ENCODE results near the gene TUT7.
A peak's percentile ranks its signal among the peaks of the same experiment; 100 is the strongest.
"Not testable (repeated sequence)": the region's sequence is repeated elsewhere in the genome, so short reads cannot be mapped to it uniquely, and the experiment has no call there.

Gene TUT7

DNA sequence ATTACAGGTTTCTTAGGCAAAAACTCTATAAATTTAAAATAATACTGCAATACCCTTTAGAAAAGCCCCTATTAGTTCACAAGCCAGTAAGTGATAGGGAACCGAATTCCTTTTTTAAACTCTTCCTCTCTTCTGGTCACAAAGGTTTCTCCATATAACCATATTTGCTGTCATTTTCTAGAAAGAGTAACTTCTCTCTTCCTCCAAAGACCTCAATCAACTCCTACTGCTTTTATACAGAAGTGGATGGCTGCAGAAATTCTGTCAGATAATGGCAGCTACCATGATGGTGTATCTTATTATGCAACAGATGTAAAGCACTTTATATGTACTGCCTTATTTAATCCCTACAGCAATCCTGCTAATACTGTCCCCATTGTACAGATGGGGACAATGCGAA lies 6.2 kb downstream of the TUT7 start:
- DNase-seq (ENCODE audit: low spot score) = no peak

DNA sequence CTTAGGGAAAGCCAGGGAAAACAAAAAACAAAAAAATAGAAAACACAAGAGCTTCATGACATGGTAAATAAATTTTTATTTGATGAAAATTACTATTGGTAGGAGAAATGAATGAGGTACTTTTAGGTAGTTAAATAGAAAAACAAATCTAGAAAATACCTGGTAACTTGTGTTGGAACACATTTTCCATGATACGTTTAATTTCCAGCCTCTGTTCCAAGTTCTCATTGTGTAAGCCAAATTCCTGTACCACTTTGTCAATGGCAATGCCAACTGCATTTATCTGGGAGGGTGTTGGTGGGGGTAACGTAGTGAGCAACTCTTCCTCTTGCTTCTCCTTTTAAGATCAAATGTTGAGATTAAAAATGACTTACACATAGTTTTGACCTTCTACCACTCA lies 9.4 kb downstream of the TUT7 start:
- DNase-seq (ENCODE audit: low spot score) = no peak

DNA sequence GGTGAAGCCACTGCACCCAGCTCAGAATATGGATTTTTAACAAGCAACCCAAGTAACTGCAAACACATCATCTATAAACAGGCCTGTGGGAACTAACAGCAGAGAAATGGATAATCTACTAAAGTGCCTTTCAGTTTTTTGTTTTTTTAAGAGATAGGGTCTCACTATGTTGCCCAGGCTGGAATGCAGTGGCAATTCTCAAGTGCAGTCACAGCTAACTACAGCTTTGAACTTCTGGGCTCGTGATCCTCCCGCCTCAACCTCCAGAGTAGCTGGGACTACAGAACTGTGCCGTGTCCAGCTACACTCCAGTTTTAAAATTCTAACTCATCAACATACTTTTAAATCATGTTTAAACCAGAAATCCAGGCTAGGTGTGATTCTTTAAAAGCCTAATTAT lies 11.9 kb downstream of the TUT7 start:
- DNase-seq (ENCODE audit: low spot score) = no peak

- DNase-seq (ENCODE audit: low spot score) = no peak
These were observed 13.2 kb downstream of the TUT7 start for GRCh38 chr9:86341007-86341491.

GRCh38 chr9:86340356-86341006 lies 13.7 kb downstream of the TUT7 start:
- peak; percentile 11 for DNase-seq (ENCODE audit: low spot score)

DNA sequence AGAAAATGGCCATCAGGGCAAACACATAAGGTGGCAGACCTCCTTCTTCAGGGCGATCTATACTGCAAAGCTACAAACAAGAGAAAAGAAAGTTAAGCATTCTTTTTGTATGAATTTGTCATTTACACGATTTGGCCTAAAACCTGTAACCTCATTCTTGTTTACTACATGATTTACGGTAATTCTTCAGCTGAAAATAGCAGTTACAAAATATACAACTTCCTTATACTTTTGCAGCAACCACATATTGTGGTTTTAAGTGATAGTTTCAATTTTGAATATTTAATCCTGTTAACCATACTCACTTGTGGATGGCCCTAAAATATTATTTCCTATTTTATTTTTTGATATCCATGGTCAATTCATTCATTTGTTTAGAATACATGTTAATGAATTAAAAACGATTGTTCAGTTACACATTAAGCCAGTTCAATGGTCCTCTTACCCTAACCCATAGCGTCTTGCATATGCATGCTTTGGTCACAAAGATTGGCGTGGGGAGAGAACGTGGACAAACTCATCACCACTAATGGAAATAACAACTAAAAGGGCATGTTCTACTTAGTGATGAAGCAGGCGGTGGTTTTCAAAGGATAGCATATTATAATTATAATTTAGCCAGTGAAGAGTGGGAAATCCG lies 16.6 kb downstream of the TUT7 start:
- DNase-seq (ENCODE audit: low spot score) = no peak

GRCh38 chr9:86336058-86336457 lies 18.2 kb downstream of the TUT7 start:
- DNase-seq (ENCODE audit: low spot score) = no peak

DNA sequence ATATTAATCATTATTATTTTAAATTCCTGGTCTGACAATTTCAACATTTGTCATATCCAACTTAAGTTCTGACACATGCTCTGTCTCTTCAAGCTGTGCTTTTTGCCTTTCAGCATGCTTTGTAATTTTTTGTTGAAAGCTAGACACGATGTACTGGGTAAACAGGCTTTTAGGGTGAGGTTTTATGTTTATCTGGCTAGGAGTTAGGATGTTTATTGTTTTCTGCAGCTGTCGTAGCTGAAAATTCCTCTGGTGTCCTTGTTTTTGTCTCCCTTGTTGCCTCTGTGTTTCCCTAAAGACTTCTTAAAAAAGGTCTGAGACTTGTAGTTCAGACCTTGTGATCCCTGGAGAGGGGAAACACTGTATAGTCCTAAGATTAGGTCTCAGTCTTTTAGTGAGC lies 20.6 kb downstream of the TUT7 start:
- DNase-seq (ENCODE audit: low spot score) = no peak

GRCh38 chr9:86330186-86330585 lies 24.0 kb downstream of the TUT7 start:
- DNase-seq (ENCODE audit: low spot score) = no peak

GRCh38 chr9:86329649-86330048 lies 24.6 kb downstream of the TUT7 start:
- no peak for DNase-seq (ENCODE audit: low spot score)

DNA sequence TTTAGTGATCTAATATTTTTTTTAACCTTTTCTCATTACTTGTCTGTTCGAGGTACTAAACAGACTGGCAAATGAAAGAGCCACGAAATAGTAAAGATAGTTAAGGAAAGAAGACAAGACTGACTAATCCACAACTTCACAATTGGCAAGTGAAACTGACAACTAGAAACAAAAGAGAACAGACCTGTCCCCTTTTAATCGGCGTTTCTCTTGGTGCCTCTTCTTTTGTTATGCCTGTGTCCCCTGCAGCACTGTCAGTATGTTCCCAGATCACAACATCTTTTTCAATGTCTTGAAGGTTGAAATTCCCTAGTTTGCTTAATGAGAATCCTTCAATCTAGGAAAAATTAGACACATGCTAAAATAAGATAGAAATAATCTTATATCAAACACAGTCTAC lies 26.1 kb downstream of the TUT7 start:
- DNase-seq (ENCODE audit: low spot score) = no peak

- DNase-seq (ENCODE audit: low spot score) = no peak
These were observed 27.7 kb downstream of the TUT7 start for GRCh38 chr9:86326536-86326935.

DNA sequence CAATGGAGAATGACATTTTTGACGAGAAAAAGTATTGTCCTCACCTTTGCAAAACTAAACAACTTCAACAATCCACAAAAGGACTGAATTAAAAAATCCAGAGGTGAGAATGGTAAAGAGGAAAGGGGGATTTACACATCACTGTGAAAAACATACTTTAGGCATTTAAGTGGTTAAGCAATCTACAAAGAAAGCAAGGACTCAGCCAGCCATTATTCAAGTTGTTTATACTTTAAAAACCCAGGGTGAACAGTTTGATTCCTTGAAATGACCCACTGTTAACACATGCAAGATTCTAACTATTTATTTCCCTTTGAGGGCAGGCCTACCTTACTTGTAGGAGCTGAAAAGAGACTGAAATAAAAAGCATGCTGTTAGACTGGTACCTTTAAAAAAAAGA lies 29.3 kb downstream of the TUT7 start:
- no peak for DNase-seq (ENCODE audit: low spot score)

GRCh38 chr9:86324308-86324707 lies 29.9 kb downstream of the TUT7 start:
- peak; percentile 54 for DNase-seq (ENCODE audit: low spot score)

GRCh38 chr9:86322973-86323644 lies 31.1 kb downstream of the TUT7 start:
- DNase-seq (ENCODE audit: low spot score) = peak; percentile 80

DNA sequence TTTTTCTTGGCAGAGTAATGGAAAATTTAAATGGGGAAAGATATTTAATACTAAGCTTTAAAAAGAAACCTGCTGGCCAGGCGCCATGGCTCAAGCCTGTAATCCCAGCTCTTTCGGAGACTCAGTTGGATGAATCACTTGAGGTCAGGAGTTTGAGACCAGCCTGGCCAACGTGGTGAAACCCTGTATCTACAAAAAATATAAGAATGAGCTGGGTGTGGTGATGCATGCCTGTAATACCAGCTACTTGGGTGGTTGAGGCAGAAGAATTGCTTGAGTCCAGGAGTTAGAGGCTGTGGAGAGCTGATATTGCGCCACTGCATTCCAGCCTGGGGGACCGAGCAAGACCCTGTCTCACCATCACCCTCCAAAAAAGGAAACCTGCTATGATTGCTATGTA lies 32.8 kb downstream of the TUT7 start:
- peak; percentile 29 for DNase-seq (ENCODE audit: low spot score)

GRCh38 chr9:86318187-86318586 lies 36.0 kb downstream of the TUT7 start:
- no peak for DNase-seq (ENCODE audit: low spot score)

DNA sequence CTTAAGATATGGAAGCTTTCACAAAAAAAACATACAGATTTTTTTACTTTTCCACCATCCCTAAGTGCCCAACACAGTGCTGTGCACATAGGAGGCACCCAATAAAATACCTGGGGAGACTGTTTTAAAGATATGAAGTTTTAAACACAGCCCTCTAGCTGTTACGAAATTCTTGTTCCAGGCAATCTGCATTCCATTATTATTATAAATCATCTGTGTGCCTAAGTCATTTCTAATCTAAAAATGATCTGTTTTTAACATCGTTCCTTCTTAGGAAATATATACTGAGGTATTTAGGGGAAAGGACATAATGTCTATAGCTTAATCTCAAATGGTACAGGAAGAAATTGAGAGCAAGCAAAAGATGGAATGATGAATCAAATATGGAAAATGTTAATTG lies 39.1 kb downstream of the TUT7 start:
- DNase-seq (ENCODE audit: low spot score) = no peak

- DNase-seq (ENCODE audit: low spot score) = not testable (repeated sequence)
These were observed 41.3 kb downstream of the TUT7 start for GRCh38 chr9:86312959-86313358.

GRCh38 chr9:86308687-86309086 lies 45.5 kb downstream of the TUT7 start:
- no peak for DNase-seq (ENCODE audit: low spot score)

DNA sequence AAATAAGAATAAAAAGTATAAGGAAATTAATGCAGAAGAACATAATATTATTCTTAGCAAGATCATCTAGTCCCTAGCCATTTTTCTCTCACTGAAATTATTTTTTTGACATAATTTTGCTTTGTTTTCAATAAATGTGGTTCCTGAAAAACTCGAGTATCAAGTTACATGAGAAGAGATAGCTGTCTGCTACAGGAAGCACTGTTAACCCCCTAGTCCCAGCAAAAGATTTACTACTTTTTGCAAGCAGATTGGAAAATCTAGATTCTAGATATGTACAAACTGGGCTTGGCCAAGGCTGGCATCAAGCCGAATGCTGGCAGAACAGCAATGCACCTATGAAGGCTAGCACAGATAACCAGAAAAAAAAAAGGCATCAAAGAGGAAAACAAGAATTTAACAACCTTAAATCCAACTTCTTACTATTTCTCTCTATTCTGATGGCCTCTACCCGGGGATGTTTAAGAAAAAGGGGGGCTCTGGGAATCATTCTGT lies 49.9 kb downstream of the TUT7 start:
- DNase-seq (ENCODE audit: low spot score) = no peak

DNA sequence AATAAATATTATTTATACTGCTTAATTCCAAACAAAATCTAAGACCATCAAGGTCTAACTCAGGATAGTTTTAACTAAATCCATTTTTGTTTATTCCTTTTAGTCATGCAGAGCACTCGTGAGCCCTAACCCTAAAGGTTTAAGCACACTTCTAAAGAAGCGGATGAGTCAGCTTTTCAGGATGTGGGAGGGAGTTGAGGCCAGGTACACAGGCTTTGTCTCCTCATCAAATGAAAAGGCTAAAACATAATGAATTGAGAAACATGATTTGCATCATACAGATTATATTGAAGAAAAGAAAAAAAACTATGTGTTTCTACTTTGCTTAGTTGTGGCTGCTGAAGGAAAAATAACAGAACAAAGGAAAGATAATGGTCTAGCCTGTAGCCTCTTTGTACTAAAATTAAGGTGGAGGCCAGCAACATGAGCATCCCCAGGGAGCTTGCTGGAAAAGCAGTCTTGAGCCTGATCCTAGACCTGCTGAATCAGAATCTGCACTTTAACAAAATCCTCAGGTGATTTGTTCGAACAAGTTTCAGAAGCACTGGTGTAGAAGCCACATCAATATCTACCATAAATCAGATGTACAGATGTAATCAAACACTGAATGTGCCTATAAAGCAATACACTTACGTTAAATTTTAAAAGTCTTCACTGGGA lies 50.8 kb downstream of the TUT7 start:
- DNase-seq (ENCODE audit: low spot score) = no peak

DNA sequence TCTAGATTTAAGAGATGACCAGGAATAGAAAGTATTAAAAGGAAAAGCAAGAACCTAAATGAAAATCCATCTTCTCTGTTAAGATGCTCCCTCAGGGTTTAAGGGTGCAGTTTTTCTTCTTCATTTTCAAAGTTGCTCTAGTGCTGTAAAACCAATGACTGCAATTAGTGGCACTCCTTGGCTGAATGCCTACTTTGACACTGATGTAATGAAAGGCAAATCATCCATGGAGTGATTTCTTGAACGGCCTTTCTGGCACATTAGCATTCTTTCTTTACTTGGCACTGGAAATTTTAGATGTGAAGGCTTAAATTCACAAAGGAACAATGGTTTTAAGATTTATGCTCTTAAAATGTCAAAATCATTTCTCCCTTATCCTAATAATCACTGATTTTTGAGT lies 52.5 kb downstream of the TUT7 start:
- no peak for DNase-seq (ENCODE audit: low spot score)
